Superior temporal gyrus (tissue), 1 donor: ENCODE results near the gene NNAT.
"Not testable (repeated sequence)": the region's sequence is repeated elsewhere in the genome, so short reads cannot be mapped to it uniquely, and the experiment has no call there.

Source experiments
- DNase-seq: peaks from one replicate; pipeline ENCODE4 v3.0.0-alpha.2; 2016; ENCODE audit errors: extremely low spot score

The NNAT gene

GRCh38 chr20:37540001-37540400, 19.0 kb downstream of the NNAT start:
- DNase-seq, result no peak

- DNase-seq, result not testable (repeated sequence)
These were observed 19.8 kb downstream of the NNAT start for GRCh38 chr20:37540838-37541237.

GRCh38 chr20:37541326-37541725, 20.3 kb downstream of the NNAT start:
- DNase-seq, result no peak

- DNase-seq, result no peak
These were observed 21.2 kb downstream of the NNAT start for GRCh38 chr20:37542281-37542680.

- peak; percentile 51 for DNase-seq
These were observed 22.8 kb downstream of the NNAT start for GRCh38 chr20:37543828-37544227.

GRCh38 chr20:37544386-37544785, 23.3 kb downstream of the NNAT start:
- no peak for DNase-seq

- DNase-seq, result no peak
These were observed 24.5 kb downstream of the NNAT start for GRCh38 chr20:37545516-37545915.

GRCh38 chr20:37547912-37548311, 26.9 kb downstream of the NNAT start:
- DNase-seq, result no peak

GRCh38 chr20:37550101-37550920, 29.3 kb downstream of the NNAT start:
- not testable (repeated sequence) for DNase-seq

GRCh38 chr20:37551660-37552059, 30.6 kb downstream of the NNAT start:
- DNase-seq, result not testable (repeated sequence)

- DNase-seq, result no peak
These were observed 31.4 kb downstream of the NNAT start for GRCh38 chr20:37552415-37552814.

- not testable (repeated sequence) for DNase-seq
These were observed 33.8 kb downstream of the NNAT start for GRCh38 chr20:37554721-37555298.

GRCh38 chr20:37556538-37556937, 35.5 kb downstream of the NNAT start:
- no peak for DNase-seq

- no peak for DNase-seq
These were observed 37.3 kb downstream of the NNAT start for GRCh38 chr20:37558306-37558705.

GRCh38 chr20:37558779-37559178, 37.7 kb downstream of the NNAT start:
- no peak for DNase-seq

- DNase-seq, result no peak
These were observed 38.4 kb downstream of the NNAT start for GRCh38 chr20:37559312-37560027.

- no peak for DNase-seq
These were observed 39.6 kb downstream of the NNAT start for GRCh38 chr20:37560629-37561028.

GRCh38 chr20:37562695-37563480, 41.8 kb downstream of the NNAT start:
- DNase-seq, result no peak

- DNase-seq, result no peak
These were observed 43.0 kb downstream of the NNAT start for GRCh38 chr20:37564016-37564387.

- peak; percentile 53 for DNase-seq
These were observed 43.5 kb downstream of the NNAT start for GRCh38 chr20:37564388-37565133.

GRCh38 chr20:37565134-37565811, 44.2 kb downstream of the NNAT start:
- DNase-seq, result no peak
